NCI-H2081 (cell line): Measurements from ENCODE around the gene NTRK3.
"Not testable (repeated sequence)": the region's sequence is repeated elsewhere in the genome, so short reads cannot be mapped to it uniquely, and the experiment has no call there.

Experiments
- DNase-seq, 2 experiments: peaks; one replicate each; lab custom pipeline; 2025; lab: John Stamatoyannopoulos, UW

NTRK3 gene

DNA sequence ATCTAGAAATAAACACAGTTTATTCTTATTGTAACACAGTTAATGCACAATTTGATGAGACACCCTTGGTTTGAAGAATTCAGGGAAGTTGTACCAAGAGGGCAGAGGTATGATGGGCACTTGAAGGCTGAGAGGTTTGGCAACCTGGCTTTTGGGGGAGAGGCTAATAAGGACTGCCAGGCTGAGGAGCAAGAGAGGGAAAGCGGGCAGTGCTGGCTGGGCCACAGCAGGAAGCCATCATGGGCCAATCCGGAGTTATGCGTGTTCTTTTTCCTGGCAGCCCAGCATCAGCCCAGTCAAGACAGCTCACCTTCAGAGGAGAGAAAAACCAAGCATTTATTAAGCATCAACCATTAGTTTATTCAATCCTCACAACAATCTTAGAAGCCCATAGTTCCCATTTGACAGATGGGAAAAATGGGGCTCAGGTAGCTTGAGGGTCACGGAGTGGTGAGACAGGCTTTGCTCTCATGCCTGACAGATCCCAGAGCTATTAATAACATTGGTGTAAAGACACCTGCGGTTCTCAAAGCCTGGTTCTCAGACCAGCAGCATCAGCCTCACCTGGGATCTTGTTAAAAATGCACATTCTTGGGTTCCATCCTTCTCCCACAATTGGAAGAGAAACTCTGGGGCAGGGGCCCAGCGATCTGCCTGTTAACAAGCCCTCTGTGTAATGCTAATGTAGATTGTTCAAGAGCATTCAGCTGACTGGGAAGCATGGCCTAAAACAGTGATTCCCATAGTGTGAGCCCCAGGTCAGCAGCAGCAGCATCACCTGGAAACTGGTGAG is 183.7 kb downstream of the NTRK3 start:
- DNase-seq = no peak

DNA sequence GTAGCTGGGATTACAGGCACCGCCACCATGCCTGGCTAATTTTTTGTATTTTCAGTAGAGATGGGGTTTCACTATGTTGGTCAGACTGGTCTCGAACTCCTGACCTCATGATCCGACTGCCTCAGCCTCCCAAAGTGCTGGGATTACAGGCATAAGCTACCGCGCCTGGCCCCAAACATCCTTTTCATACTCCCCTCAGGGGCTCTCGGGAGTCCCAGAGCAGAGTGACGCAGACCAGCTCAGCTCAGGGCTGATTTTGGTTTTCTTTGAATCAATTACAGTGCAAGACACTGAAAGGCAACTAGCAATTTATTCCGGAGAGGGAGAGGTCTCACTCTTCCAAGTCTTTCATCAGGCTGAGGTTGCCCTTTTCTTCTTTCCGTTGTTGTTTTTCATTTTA is 184.4 kb downstream of the NTRK3 start:
- DNase-seq = not testable (repeated sequence)

DNA sequence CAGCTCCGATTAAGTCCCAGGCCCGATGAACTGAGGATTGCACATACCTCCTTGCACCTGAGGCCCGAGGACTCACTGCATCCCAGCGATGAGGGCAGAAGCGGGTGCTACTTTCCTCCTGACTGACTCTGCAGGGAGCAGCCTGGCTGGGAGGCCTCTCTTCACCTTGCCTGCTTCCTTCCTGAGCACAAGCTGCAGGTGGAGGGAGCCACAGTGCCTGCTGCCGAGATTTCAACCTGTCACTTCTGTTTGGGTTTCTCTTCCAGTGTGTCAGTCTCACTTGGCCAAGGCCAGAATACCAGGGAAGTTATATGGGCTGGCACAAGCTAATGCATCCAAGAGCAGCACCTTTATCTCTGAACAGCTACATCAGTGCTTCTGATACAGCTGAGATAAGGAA is 185.4 kb downstream of the NTRK3 start:
- no peak for DNase-seq

- DNase-seq = no peak
These were observed 187.0 kb downstream of the NTRK3 start for GRCh38 chr15:88069561-88069960.

- no peak for DNase-seq
These were observed 189.2 kb downstream of the NTRK3 start for GRCh38 chr15:88067331-88067685.

DNA sequence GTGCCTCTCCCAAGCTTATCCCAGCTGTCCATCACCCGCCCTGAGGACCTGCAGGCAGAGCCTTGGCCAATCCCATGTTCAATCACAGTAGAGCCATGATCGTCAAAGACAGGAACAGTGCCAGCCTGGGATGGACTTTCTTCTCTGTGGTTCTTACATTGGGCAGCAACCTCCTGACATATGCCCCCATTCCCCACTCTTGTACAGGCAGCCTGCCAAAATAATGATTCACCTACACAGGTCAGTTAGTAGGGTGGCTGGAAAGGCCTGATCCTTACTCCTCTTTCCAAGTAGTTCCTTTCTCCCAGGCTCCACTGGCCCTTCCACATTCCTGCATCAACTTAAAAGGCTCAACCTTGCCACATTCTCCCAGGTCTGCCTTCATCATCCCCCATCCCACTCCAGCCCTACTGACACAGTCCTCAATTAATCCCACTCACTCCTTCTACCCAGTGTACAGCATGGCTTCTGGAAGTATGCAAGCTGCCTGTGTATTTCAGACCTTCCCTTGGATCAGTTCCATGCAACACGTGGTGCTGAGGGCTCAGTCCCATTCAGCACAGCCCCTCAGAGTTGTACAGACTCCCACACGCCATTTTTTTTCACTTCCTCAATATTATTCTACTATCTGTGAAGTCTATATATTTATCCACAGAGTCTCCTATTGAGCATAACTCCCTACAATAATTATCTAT is 189.8 kb downstream of the NTRK3 start:
- no peak for DNase-seq

GRCh38 chr15:88061452-88061851 is 195.1 kb downstream of the NTRK3 start:
- DNase-seq = no peak

DNA sequence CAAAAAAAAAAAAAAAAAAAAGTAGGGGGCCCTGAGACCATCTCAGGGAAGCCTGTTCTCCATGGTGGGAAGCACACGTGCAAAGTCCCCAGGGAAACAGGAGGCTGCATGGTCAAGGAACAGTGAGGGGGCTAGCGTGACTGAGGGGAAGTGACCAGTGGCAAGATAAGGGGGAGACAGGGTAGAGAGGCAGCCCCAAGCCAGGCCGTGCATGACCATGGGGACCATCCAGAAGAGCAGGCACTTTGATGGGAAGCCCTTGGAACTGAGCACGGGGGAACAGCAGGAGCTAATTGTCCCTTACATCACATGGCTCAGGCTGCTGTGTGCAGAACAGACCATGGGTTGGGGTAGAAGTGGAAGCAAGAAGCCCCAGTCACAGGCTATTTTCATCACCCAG is 196.2 kb downstream of the NTRK3 start:
- DNase-seq = no peak

GRCh38 chr15:88057836-88058235 is 198.7 kb downstream of the NTRK3 start:
- DNase-seq = no peak

DNA sequence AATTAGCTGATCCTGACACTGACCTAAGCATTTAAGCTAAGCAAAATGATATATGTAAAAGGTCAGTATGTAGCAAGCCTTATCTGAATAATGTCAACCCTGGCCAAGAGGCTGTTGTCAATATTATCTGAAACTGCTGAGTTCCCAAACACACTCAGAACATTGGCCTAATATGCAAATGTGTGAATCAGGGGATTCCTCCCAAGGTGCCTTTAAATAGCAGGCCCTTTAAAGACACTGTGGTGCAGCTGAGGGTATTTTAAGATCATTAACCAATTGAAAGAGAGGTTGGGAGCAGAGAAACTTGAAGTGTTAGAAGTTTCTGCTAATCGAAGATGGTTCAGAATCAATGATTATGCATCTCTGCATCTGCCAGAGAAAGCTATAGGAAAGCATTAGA is 207.0 kb downstream of the NTRK3 start:
- DNase-seq = no peak

DNA sequence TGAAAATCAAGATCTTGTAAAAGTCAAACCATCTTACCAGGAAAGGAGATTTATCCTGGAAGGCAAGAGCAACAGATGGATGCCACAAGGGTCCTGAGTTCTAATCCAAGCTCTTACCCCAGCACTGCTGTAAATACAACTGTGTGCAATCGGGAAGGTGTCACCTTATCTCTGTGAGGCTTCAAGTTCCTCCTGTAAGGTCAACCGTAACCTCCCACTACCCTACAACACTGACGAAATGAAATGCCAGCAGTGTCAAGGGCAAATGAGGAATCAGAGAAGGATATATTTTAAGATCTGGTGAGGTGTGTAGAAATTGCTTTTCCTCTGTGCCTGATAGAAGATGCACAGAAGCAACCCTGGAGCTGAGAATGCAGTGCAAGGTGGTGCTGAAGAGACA is 207.8 kb downstream of the NTRK3 start:
- no peak for DNase-seq

DNA sequence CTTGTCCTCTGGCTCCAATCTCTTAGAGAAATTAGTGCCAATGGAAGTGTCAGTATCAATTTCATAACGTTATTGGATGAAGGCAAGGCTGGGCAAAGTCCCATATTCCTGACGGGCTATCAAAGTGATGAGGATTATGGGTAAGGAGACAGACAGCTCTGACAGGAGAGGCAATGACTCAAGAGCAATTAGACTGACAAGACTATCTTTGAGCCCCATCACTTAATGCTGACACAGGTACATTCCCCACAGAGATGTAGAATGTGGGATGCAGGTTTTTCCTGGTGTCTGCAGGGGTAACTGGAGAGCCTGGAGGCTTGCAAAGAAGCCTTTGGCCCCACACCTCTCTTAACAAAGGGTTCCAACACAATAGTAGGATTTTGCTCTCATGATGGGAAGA is 208.3 kb downstream of the NTRK3 start:
- DNase-seq = no peak

GRCh38 chr15:88046576-88047129 is 209.9 kb downstream of the NTRK3 start:
- no peak for DNase-seq

- no peak for DNase-seq
These were observed 213.1 kb downstream of the NTRK3 start for GRCh38 chr15:88043396-88043795.

- DNase-seq = no peak
These were observed 214.5 kb downstream of the NTRK3 start for GRCh38 chr15:88042047-88042446.

DNA sequence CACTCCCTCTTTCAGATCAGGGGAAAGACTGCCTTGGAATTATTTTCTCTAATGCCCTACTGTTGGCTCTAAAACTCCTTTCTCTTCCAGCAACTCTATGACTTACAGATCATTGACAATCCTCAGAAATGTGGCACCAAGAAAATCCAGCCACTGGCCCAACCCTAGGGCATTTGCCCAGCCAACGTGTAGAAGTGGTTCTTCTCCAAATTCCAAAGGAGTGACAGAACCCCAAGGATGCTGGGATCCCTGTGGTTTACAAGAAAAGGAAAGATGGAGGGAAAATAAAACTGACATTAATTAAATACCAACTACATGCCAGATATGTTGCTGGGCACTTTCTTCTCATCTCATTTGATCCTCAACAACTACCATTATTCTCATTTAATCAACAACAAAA is 216.0 kb downstream of the NTRK3 start:
- no peak for DNase-seq

DNA sequence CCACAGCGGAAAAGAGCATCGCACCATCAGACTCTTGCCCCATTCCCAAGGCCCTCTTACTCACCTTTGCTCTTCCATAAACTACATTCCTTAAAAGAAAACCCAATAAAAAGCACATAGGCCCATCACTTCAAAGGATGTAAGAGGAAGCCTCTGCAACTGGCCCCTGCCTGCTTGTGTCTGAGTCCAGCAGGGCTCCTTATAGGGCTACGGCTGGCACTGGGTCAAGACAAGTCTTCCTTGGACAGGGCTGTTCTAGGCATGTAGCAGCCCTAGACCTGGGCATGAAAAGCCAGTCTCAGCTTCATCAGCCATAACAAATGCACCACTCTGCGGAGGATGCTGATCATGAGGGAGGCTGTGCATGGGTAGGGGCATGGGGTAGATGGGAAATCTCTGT is 218.3 kb downstream of the NTRK3 start:
- DNase-seq = no peak

DNA sequence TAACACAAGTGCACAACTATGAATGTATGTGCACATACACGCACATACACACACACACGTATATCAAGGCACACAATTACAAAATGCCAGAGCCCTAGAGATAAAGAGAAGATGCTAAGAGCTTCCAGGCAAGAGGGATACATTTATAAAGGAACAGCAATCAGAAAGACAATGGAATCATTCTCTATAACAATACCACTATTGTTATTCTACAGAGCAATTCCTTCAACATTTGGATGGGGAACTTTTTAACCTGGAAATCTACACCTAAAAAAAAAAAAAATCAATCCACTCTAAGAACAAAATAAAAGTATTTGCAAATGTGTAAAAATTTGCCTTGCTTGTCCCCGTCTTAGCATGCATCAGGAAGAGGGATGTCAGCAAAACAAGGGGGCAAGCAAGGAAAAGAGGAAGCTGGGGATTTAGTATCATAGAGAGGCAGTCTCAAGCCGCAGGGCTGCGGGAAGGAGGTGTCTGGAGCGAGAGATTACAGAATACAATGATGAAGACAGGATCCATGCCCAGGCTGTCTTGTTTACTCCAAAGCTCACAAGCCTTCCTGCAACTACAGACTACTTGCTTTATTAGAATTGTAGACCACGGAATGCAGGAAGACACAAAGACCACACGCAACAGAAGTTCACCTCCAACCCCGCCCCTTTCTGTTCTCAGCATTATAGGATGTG is 220.2 kb downstream of the NTRK3 start:
- no peak for DNase-seq

- no peak for DNase-seq
These were observed 221.2 kb downstream of the NTRK3 start for GRCh38 chr15:88035381-88035780.

DNA sequence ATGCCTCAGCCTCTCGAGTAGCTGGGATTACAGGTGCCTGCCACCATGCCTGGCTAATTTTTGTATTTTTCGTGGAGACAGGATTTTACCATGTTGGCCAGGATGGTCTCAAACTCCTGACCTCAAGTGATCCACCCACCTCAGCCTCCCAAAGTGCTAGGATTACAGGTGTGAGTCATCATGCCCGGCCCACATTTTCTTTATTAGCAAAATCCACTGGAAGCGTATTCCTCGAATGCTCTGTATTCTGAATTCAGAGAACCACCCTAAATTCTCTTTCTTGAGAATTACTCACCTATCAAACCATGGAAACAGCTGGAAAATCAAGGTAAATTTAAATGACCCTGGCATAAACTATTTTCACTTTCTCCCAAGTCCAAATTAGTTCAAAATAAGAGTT is 223.1 kb downstream of the NTRK3 start:
- not testable (repeated sequence) for DNase-seq

DNA sequence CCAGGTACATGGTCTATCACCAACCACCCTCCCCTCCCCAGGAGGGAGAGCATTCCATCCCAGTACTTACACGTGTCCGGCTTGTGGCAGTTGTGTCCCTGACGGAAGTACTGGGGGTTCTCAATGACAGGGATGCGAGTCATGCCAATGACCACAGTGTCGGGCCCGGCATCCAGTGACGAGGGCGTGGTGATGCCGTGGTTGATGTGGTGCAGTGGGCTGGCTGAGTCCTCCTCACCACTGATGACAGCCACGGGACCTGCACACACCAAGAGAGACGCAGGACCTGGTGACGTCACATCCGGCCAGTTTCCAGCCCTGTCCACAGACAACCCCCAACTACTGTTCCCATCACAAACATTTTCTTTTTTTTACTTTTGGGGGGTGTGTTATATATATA is 223.8 kb downstream of the NTRK3 start:
- DNase-seq = no peak

DNA sequence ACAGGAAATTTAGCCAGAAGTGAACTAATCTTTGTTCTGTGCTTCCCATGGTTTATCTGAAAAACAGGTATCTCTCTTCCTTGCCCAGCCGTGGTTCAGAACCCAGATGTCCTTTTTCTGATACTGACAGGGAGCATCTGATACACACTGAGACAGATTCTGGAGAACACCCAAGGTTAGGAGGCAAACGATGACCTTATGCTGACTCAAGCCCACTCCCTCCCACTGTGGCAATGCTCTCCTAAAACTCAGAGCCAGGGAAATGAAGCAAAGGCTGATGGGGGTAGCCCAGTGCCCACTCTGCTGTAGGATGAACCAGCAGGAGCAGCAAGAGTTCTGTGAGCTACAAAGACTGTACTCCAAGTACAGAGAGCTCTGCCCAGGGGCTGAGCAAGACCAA is 225.1 kb downstream of the NTRK3 start:
- DNase-seq = no peak

GRCh38 chr15:88029696-88030095 is 226.8 kb downstream of the NTRK3 start:
- DNase-seq = no peak
